GM12892 (cell line): ENCODE measurements around the gene SGCB.

ENCODE experiments used
- DNase-seq: peaks from one replicate; pipeline ENCODE4 v3.0.0; 2011; ENCODE audit not compliant: insufficient read length
- FAIRE-seq: peaks from 2 replicates; lab custom pipeline; 2011; peaks lifted over from hg19 to GRCh38; lab: Jason Lieb, UNC
- POLR2A ChIP-seq: IDR thresholded peaks from 2 replicates; pipeline ENCODE4 v1.6.1; 2011; ENCODE audit warnings: low read depth, low read length, control low read depth
- POLR2AphosphoS5 ChIP-seq: IDR thresholded peaks from 2 replicates; pipeline ENCODE4 v1.6.1; 2011; ENCODE audit warnings: low read depth, low read length, control low read depth
- TAF1 ChIP-seq: IDR thresholded peaks from 2 replicates; pipeline ENCODE4 v1.6.1; 2011; ENCODE audit warnings: low read depth, mild to moderate bottlenecking, control low read depth, low read length, borderline replicate concordance

SGCB gene

DNA sequence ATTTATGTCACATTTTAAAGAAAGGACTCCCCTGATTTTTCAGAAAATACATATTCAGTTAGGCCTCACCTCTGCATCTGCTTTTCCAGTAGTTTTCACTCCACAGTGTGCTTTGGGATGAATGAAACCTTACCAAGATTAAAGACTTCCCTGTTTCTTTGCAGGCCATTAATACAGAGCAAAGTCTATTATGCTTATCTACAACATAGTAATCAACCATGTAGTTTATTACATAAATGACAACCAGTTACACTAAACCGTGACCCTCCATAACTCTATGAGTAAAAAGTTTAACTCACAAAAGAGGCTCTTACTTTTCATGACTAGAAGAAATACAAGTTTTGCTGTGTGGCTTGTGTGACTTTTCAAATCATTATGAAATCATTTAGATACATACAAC lies 20.3 kb downstream of the SGCB start:
- DNase-seq (no peak), FAIRE-seq (no peak)
- TF ChIP-seq TAF1 = no peak
- no peak for TF ChIP-seq POLR2AphosphoS5
- TF ChIP-seq POLR2A = no peak

GRCh38 chr4:52016981-52017380 lies 21.1 kb downstream of the SGCB start:
- FAIRE-seq (peak; percentile 30), DNase-seq (no peak)
- TF ChIP-seq POLR2A = no peak
- no peak for TF ChIP-seq POLR2AphosphoS5
- TF ChIP-seq TAF1 = no peak

GRCh38 chr4:52015366-52015765 lies 22.7 kb downstream of the SGCB start:
- TF ChIP-seq POLR2A (no peak), TAF1 (no peak), POLR2AphosphoS5 (no peak)
- DNase-seq = no peak
- FAIRE-seq = no peak

DNA sequence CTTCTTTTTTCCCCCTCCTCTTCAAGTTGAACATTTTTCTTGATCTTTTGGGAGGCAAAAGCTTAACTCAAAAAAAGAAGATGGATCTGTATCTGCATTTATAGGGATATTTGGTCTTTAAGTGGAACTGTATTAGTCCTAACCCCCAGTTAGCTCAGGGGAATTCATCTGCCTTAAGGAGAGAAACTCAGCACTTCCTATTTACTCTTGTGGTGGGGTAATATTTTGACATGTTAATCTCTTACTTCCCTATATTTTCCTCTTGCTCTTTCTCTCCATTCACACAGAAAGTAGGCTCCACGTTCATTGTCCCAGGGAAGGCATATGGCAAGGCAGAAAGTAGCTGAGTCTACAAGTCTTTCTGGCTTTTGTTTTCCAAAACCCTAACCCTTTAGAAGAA lies 23.2 kb downstream of the SGCB start:
- DNase-seq (no peak), FAIRE-seq (no peak)
- TF ChIP-seq TAF1 (no peak), POLR2AphosphoS5 (no peak), POLR2A (no peak)

- TF ChIP-seq POLR2A (no peak), POLR2AphosphoS5 (no peak), TAF1 (no peak)
- FAIRE-seq (no peak), DNase-seq (no peak)
Measured at GRCh38 chr4:52012651-52013050, 25.4 kb downstream of the SGCB start.

- TF ChIP-seq POLR2AphosphoS5 (no peak), POLR2A (no peak), TAF1 (no peak)
- FAIRE-seq = no peak
- no peak for DNase-seq
Measured at GRCh38 chr4:52010986-52011385, 27.1 kb downstream of the SGCB start.

DNA sequence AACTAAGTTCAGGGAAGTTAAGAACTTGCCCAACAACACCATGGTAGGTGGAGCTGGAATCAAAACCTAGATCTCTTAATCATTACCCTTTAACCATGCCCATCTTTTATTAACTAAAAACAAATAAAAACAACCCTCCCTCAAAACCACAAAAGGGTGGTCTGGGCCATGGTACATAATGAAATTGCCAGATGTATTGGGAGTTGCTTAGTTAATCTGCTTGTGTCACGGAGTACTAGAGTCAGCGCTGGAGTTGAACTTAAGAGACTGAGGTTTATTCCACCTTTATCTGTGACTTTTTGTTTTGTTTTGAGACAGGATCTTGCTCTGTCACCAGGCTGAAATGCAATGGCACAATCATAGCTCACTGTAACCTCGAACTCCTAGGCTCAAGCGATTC lies 31.2 kb downstream of the SGCB start:
- no peak for FAIRE-seq
- TF ChIP-seq POLR2A = no peak
- TF ChIP-seq TAF1 = no peak
- no peak for TF ChIP-seq POLR2AphosphoS5
- DNase-seq = no peak

DNA sequence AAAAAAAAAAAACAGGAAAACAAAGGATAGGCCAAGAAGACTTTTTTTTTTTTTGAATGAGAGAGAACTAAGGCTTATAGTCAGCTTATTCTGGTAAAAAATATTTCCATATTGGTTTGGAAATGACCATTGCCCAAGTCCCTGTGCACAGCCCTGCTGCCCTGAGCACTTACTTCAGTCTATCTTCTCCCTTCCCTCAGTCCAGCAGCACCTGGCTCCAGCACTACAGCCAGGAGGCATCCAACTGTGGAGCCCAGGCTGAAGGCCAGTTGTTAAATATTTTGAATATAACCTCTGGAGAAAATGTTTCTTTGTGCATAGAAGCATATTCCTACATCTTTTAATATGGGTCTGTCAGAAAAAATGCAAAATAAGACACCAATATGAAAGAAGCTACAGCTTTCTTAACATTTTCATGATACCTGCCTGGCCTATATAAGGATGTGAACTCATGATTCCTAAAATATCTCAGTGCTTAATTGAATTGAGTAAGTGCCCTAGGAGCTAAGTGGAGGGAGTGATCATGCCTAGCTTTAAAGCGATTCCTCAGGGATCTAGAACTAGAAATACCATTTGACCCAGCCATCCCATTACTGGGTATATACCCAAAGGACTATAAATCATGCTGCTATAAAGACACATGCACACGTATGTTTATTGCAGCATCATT lies 32.4 kb downstream of the SGCB start:
- DNase-seq = no peak
- no peak for FAIRE-seq
- TF ChIP-seq TAF1 = no peak
- no peak for TF ChIP-seq POLR2AphosphoS5
- no peak for TF ChIP-seq POLR2A

DNA sequence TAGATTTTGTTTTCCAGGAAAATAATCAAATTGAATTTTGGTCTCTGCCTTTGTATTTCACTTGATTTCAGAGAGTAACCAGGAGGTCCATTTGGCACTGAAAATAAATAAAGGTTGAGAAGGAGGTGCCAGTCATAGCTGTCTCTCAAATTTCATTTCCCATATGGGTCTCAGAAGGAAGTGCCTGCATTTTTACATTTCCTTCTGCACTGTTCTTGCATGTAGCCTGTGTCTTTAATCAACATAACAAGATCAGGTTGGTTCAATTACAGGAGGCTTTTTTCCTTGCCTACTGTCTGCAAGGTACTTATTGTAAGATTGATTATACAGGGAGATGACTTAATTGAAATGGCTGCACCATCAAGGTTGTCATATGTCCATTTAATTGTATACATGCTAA lies 33.7 kb downstream of the SGCB start:
- TF ChIP-seq POLR2AphosphoS5 (no peak), TAF1 (no peak), POLR2A (no peak)
- FAIRE-seq (no peak), DNase-seq (no peak)

GRCh38 chr4:52001616-52002015 lies 36.5 kb downstream of the SGCB start:
- TF ChIP-seq POLR2A = no peak
- TF ChIP-seq TAF1 = no peak
- no peak for TF ChIP-seq POLR2AphosphoS5
- FAIRE-seq (no peak), DNase-seq (no peak)

GRCh38 chr4:51999250-51999649 lies 38.8 kb downstream of the SGCB start:
- no peak for TF ChIP-seq POLR2AphosphoS5
- no peak for TF ChIP-seq POLR2A
- TF ChIP-seq TAF1 = no peak
- no peak for FAIRE-seq
- DNase-seq = no peak

- no peak for DNase-seq
- TF ChIP-seq POLR2A (no peak), TAF1 (no peak), POLR2AphosphoS5 (no peak)
- no peak for FAIRE-seq
Measured at GRCh38 chr4:51998837-51999236, 39.3 kb downstream of the SGCB start.
